Stromal cell of bone marrow (primary cell): ENCODE results near the gene TXN2.

Experiments used
- DNase-seq: peaks from one replicate; pipeline ENCODE4 v3.0.0-alpha.2; 2012; ENCODE audit warnings: low read depth

The TXN2 gene

GRCh38 chr22:36486619-36487384, 5.4 kb upstream of the TXN2 start:
- DNase-seq: no peak

GRCh38 chr22:36480941-36481392, 473 bp downstream of the TXN2 start:
- DNase-seq: no peak

- DNase-seq: no peak
Observed at GRCh38 chr22:36478966-36479365, 2.5 kb downstream of the TXN2 start.

- DNase-seq: no peak
Observed at GRCh38 chr22:36475341-36475740, 6.1 kb downstream of the TXN2 start.

- DNase-seq: no peak
Observed at GRCh38 chr22:36472689-36473088, 8.8 kb downstream of the TXN2 start.

GRCh38 chr22:36471341-36471821, 10.1 kb downstream of the TXN2 start:
- DNase-seq: no peak

GRCh38 chr22:36470994-36471331, 10.5 kb downstream of the TXN2 start:
- no peak for DNase-seq

- peak; percentile 79 for DNase-seq
Observed at GRCh38 chr22:36470162-36470993, 11.1 kb downstream of the TXN2 start.

GRCh38 chr22:36469094-36469710, 12.2 kb downstream of the TXN2 start:
- no peak for DNase-seq

GRCh38 chr22:36467946-36468345, 13.5 kb downstream of the TXN2 start:
- peak; percentile 90 for DNase-seq

- no peak for DNase-seq
Observed at GRCh38 chr22:36467042-36467810, 14.2 kb downstream of the TXN2 start.

- no peak for DNase-seq
Observed at GRCh38 chr22:36466258-36466657, 15.2 kb downstream of the TXN2 start.

- DNase-seq: no peak
Observed at GRCh38 chr22:36465232-36466021, 16.0 kb downstream of the TXN2 start.

- no peak for DNase-seq
Observed at GRCh38 chr22:36464715-36465231, 16.7 kb downstream of the TXN2 start.

GRCh38 chr22:36463783-36464184, 17.7 kb downstream of the TXN2 start:
- DNase-seq: no peak

- DNase-seq: no peak
Observed at GRCh38 chr22:36461665-36462649, 19.5 kb downstream of the TXN2 start.

GRCh38 chr22:36460202-36460601, 21.2 kb downstream of the TXN2 start:
- DNase-seq: no peak

GRCh38 chr22:36457688-36458450, 23.6 kb downstream of the TXN2 start:
- peak; percentile 74 for DNase-seq

GRCh38 chr22:36456464-36456845, 25.0 kb downstream of the TXN2 start:
- no peak for DNase-seq
